ENCODE measurements around the gene LIMS2.

Gene LIMS2

DNA sequence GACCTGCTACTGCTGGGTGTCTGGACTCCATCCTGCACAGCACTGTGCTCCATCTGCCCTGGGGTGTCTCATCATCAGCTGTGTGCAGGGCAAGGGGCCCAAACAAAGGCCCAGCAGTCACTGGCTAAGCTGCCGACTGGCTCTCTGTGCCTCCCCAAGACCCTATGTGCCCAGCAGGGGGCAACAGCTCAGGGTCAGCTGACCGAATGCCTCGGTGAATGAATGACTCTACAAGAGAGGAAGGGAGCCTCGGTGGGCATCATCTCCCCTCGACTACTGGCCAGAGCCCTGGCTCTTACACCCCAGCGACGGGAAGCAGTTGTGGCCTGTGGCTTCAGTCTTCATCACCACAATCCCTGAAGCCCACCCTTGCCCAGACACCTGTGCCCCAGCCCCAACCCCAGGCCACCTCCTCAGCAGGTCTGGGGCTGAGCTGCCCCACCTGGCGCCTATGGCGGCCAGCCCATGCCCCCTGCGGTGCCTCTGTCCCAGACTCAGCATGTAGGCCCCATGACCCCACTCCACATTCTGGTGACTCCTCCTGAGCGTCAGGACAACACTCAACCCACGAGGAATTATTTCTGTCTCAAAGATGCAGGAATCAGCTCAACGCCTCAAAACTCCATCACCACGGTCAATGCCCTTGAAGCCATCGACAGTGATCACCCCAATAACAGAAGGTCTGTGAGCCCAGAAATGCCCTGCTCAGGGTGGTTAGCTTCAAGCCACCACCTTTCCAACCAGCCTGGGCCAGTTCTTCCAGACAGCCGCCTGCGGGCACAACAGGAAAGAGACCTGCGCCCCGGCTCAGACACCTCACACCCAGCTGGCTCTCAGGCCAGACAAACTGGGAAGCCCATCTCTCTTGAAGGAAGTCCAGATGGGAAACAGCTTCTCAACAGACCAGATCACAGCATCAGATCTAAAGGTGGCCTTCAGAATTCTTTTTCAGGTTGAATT lies 31.0 kb downstream of the LIMS2 start:
- DNase-seq, result no peak

DNA sequence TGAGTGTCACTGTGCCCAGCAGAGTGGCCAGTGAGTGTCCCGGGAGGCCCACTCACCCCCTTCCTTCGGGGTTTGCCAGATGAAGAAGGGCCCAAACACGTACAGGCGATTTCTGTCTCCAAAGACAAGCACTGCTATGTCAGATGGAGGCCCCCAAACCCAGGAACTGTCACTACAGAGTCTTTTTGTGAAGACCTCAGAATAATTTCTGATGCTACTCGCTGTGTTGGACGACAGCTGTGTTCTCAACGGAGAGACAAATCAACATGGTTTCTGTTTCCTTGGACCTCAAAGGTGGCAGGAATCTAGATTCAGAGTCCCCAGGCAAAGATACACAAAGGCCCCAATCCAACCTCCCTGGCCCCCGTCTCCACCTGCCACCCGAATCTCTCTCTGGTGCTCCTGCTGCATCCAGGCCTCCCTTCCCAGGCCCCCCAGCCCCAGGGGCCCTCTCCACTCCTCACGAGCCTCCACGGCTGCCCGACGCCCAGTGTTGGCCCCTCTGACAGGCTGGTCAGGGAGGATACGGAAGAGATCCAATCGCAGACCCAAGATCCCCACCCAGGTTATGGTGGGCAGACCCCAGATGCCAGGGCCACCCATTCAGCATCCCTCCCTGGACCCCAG lies 31.8 kb downstream of the LIMS2 start:
- no peak for DNase-seq

DNA sequence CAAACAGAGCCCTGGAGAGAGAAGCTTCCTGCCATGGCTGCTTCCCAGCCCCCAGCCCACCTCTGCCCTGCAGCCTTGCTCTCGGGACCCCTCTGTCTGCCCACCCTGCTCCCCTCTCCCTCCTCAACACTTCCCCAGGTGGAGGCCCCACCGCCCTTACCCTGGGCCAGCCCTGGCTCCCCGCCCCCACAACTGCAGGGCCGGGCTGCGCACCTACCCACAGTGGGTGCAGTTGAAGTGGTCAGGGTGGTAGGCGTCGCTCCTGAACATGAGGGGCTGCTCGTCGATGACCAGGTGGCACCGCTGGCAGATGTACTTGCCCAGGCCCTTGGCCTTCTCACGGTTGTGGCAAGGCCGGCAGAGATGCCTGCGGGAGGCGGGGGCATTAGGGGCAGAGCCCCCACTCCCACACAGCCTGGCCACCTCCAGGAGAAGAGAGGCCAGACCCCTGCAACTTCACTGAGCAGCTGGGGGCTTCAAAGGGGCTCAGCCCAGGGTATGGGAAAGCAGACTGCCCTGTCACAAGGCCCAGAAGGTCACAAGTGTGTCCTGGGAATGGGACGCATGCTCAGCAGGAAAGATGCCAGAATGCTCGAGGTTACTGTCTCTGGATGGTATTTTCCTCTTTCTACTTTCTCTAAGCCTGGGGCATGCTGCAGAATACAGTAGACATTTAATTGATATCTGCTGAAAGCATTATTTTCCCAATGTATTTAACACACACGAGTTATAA lies 32.5 kb downstream of the LIMS2 start:
- no peak for DNase-seq

DNA sequence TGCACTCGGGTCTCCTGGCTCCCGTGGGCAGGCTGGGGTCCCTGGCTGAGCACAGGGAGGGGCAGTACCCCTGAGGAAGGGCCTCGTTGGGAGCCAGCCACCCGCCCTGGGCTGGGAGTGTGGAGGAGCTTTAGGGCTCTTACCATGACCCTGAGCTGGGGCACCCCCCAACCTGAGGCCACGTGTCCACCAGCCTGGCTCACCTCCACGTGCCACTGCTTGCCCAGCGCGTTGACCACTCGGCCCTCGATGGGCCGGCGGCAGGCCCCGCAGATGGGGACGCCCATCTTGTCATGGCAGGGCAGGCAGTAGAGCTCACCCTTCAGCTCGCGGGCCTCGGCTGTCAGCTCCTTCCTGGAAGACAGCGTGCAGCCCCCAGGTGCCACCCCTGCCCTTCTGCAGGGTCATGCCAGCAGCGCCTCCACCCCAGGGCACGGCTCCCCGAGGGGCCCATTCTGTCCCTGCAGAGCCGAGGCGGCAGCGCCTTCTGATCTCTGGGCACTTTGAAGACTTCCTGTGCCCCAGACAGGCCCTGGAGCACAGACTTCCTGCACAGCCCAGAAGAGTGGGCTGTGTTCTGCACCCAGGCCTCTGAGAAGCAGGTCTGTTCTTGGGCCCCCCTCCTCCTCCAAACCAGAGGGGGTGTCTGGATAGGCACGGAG lies 33.4 kb downstream of the LIMS2 start:
- no peak for DNase-seq

DNA sequence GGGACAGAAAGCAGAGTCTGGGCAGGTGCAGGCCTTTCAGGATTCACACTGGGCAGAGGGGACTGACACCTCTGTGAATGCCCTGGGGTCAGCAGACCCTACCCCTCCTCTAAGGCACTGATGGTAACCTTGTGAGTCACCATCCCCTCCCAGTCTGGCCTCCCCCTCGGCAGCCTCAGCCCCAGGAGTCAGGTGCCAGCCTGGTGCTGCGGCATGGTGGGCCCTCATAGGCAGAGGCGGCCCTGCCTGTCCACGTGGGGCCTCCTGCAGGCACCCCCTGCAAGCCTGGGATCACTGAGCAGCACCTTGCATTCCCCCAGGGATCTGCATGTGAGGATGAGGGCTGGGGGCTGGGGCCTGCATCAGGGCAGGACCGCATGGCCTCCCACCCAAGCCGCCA lies 34.2 kb downstream of the LIMS2 start:
- no peak for DNase-seq

DNA sequence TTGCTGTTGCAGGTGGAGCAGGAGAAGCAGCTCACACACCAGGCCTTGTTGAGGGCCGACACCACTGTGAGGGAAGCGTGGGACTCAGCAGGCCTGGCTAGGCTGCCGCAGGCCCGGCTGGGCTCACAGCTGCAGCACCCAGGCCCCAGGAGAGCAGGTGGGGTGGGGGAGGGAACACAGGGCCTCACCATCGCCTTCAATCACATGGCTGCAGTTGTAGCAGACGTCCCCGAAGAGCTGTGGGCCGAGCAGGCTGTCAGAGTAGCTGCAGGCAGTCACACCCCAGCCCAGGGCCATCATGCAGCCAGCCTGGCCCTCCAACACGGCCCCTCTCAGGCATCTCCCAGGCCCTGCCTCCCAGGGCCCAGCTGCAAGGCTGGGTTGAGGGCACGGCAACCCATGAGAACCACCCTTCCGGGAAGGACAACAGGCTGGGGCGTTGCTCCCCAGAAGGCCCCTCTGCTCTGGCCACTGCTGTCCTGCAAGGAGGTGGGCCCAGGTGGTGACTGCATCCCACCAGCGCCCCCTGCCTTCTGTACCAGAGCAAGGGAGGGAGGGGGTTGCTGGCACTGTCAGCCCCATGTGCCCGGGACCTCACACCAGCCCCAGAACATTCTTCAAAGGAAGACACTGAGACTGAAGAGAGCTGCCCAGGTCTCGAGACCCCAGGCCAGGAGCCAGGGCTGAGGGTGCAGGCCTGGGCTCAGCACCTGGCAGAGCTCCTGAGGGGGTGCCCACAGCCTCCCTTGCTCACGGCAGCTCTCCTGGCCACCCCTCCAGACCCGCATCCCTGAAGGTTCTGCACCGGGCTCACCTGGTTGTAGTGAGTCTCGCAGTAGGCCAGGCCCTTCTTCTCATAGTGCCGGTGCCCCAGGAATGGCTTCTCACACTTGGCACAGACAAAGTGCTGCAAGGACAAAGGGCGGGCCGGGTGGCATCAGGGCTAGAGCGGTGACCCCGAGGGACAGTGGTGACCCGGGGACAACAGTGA lies 35.0 kb downstream of the LIMS2 start:
- DNase-seq, result no peak

DNA sequence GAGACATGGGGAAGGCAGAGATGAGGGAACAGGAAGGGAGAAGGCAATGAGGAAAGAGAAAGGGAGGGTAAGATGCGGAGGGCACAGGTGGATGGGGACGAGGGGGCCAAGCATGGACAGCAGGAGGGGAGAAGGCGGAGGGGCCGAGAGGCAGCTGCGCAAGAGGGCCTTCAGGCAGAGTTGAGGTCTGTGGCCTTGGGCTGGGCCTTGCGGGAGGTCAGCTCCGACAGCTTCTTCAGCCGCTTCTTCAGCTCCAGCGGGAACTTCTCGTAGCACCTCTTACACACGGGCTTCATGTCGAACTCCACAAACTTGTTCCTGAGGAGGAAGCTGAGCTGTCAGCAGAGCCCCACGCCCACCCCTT lies 36.2 kb downstream of the LIMS2 start:
- no peak for DNase-seq

DNA sequence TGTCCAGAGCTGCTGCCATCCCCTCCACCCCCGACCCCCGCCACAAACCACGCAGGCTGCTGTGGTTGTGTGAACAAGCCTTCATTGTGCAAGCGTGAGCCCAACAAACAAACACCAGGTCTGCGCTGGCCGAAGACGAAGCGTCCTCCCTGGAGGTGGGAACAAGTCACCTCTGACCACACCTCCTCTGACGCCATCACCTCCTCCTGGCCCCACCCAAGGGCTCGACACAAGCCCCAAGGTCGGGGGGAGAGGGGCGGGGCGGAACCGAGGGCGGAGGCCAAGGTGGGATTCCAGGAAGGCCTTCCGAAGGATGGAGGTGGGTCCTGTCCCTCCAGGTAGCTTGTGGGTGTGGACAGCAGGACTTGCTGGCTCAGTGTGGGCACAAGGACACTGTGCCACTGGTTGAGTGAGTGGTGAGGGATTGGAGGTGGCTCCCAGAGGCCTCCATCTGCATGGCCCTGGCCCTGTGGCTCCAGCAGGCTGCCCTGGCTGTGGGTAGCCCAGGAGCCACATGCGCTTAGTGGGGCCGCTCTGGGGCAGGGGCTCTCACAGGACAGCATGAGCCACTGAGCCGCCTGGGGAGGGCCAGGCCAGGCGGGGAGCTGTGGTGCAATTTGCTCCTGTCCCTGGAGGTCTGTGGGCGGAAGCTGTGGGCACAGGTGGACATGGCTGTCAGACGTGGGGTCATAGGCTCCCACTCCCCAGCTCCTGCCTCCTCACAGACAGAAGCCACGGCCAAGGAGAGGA lies 36.8 kb downstream of the LIMS2 start:
- no peak for DNase-seq

DNA sequence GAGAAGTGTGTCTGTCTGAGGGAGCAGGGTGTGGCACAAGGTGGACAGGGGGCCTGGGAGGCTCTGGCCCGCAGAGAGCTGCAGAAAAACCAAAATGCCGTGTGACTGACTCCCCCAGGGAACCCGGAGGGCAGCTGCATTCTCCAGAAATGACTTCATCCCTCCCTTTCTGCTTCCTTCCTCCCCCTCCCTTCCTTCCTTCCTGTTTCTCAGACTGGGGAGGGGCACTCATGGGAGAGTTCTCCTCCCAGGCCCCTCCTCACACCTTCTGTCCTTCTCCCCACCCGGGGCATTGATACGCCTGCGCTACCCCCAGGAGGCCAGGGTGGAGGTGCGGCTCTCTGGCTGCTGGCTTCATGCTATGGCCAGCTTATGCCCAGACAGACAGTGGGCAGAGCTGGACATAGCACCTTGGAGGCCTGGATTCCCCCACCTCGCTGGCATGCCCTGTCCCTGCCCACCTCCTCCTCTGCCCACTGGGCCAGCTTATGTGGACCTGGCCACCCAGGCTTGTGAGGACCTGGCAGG lies 37.5 kb downstream of the LIMS2 start:
- DNase-seq, result no peak

DNA sequence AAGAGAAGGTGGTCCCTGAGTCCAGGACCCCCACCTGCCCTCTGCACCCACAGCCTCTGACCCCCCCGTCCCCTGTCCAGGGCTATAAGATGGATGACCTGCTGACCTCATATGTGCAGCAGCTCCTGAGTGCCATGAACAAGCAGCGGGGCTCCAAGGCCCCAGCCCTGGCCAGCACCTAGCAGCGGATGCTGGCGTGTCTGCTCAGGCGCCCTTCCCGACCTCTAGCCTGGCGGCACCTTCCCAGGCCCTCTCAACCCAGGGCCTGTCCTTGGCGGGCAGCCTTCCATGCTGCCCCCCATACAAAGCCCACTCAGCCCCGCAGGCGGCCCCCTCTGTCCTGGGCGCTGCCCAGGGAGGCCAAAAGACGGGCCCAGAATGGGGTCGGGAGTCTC lies 38.1 kb downstream of the LIMS2 start:
- no peak for DNase-seq

DNA sequence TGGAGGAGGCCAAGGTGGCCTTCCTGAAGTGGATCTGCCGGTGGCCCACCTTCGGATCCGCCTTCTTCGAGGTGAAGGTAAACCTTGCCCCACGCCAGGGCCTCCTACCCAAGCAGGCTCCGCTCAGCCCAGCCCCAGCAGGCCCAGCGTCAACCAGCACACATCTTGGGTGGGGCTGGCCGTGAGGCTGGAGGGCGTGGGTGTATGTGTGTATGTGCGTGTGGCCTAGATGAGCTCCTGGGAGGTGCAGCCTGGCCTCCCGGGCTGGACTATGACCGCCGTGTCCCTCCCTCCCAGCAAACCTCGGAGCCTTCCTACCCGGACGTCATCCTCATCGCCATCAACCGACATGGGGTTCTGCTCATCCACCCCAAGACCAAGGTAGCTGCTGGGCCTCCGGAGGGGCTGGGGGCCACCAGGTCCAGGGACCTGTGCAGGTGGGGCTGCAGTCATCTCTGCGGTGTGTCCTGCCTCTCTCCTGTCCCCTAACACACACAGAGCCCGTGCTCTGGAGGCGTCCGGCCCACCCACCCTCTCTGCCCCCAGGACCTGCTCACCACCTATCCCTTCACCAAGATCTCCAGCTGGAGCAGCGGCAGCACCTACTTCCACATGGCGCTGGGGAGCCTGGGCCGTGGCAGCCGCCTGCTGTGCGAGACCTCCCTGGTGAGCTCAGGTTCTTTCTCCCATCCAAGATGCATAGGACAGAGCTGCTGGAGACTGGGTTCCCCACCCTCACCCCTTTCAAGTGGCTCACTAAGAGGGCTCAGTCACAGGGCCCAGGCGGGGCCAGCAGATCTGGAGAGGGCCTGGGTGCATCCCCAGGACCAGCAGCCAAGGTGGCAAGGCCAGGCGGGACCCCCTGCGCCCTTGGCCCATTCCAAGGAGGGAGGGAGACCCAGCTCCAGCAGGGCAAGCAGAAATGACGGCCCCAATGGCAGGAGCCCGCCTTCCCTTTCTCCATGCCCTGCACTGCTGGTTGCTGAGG lies 38.8 kb downstream of the LIMS2 start:
- no peak for DNase-seq

DNA sequence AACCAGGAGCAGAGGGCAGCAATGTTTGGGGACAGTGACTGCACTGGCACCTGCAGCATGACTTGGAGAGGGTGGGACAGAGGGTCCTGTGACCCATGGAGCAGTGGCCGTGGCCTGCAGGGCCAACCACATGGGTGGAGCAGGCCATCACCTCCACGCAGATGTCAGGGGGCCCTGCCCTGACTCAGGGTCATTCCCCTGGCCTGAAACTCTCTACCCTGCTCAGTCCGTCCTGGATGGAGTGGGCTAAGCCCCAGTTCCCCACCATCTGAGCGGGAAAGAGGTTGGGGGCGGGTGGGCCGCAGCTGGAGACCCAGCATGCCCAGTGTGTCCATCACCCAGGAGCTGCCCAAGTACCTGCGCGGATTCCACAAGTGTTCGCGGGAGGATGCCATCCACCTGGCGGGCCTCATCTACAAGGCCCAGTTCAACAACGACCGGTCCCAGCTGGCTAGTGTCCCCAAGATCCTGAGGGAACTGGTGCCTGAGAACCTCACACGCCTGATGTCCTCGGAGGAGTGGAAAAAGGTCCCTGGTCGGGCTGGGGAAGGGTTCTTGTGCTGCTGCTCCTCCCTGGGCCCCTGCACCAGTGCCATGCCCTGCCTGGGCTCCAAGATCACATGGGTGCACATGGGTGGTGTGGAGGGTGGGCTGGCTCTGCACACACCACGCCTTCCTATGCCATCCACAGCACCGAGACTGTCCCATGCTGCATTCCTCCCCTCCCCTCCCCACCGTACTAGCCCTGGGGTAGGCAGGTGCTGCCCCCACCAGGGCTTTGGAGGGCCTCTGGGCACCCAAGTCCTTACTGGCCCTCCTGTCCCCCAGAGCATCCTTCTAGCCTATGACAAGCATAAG lies 39.7 kb downstream of the LIMS2 start:
- no peak for DNase-seq

DNA sequence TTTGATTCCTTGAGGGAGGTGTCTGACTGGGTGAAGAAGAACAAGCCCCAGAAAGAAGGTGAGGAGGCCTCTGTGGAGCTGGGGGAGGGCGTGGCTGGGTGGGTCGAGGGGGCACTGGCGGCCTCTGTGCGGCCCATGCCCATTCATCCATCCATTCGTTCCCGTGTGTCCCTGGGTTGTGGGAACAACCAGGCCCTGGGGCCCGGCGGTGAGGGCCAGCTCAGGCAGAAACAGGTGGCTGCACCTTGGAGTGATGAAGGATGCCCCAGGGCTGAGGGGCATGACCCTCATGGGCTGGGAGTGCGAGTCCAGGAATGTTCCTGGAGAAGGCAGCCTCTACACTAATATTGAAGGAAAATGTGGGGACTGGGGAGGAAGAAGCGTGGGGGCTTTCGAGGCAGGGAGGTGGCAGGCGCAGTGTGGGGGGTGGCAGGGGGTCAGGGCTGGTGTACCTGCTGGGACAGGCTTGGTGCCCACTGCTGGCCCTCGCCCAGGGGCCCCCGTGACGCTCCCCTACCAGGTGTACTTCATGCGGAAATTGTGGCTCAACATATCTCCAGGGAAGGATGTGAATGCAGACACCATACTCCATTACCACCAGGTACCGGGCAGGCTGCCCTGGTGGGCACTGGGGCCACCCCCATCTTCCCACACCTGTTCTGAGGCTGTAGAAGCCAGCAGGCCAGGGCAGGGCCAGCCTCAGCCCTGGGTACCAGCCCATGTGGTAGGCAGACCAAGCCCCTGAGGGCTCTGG lies 40.5 kb downstream of the LIMS2 start:
- DNase-seq, result no peak

DNA sequence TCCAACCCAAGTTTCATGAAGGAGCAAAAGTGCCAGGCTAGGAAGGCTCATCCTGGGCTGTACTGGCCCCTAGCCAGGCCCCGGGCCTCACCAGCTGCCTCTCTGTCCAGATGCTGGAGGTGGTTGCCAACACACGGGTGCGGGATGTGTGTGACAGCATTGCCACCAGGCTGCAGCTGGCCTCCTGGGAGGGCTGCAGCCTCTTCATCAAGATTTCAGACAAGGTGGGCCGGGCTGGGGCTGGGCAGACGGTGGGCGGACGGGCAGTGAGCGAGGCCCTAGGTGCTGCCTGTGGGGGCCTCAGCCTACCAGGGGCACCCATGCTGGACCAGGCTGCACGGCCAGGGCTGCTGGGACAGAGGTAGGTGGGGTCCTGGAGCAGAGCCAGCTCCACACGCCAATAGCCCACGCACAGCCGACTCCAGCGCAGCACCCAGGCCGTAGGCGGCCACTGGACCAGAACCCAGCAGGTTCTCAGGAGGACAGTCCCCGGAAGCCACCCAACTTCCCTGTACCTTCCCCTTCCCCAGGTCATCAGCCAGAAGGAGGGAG lies 41.2 kb downstream of the LIMS2 start:
- DNase-seq, result no peak

DNA sequence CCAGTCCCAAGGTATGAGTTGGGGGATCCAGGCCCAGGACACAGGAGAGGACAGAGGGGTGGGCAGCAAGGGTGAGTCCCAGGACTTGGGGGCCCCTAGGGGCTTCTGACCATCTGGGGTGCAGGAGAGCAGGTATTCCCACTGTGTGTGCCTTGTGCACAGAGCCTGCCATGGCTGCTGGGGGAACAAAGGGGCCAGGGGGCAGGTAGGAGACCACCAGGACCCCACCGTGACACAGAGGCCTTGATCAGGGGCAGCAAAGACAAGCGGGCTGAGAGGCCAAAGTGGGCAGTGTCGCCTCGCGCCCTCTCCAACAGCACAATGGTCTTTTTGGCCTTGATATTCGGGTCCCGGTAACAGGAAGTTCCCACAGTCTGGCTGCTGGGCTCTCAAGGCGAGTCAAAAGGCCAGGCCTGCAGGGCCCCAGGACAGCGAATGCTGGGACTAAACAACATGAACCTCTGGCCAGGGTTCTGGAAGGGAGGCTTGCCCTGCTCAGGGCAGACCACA lies 41.7 kb downstream of the LIMS2 start:
- DNase-seq, result no peak

DNA sequence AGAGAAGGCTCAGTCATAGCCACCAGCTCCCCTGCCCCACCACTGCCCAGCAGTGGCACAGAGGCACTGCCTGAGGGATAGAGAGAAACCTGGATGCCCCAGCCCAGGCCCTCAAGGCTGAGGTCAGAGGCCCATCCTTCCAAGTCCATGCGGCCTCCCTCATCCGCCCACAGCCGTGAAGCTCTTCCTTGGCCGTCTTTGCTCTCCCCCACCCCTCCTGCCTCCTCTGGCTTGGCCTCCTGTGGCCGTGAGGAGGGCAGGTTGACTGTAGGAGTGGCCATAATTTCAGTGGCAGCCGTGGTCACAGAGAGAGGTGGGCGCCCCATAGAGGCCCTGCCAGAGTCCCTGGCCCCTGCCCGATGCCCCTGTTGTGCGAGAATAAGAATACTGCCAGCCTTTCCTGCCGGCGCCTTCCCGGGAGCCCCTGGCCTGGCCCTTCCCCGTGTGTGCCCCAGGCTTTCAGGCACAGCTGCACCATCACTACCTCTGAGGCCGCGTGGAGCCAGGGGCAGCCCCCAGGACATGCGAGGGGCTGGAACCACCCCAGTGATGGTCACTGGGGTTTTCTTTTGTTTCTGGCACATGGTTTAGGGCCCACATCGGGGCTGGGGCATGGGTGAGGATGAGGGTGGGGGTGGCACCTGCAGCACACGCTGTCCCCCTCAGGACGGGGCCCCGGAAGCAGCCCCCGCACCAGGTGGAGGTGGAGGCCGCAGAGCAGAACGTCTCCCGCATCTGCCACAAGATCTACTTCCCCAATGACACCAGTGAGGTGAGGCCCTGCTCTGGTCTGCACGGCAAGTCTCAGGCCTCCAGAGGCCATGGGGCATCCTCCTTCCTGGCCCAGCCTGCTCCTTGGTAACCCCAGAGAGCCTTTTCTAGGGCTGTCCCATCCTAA lies 42.5 kb downstream of the LIMS2 start:
- DNase-seq, result no peak
